OCI-LY3 (cell line): ENCODE results near the gene TAF11L13.
"Not testable (repeated sequence)": the region's sequence is repeated elsewhere in the genome, so short reads cannot be mapped to it uniquely, and the experiment has no call there.

ENCODE experiments used
- CTCF ChIP-seq: fragments of 200-600, 300-600 bp; sonication (generic); IDR thresholded peaks from 2 replicates; pipeline ENCODE4 v1.5.1; 2014; ENCODE audit warnings: antibody characterized with exemption, low read length, low read depth
- EZH2phosphoT487 ChIP-seq: fragments of 200-600 bp; shearing (Covaris generic); IDR thresholded peaks from 2 replicates; pipeline ENCODE4 v1.6.1; 2018; ENCODE audit warnings: antibody characterized with exemption, mixed run types, low read depth

- not testable (repeated sequence) for TF ChIP-seq CTCF, EZH2phosphoT487
These were observed 21.8 kb upstream of the TAF11L13 start, which contains the start of gene TAF11L12 for GRCh38 chr5:17610092-17610491.
